KBM-7 (cell line): ENCODE data around the gene CALM1.

Source experiments
- DNase-seq: peaks from one replicate; pipeline ENCODE4 v3.0.0-alpha.2; 2015
- in situ Hi-C: fragments of 300-500 bp; cut with MboI; formaldehyde crosslinking; loops from 2 replicates; pipeline ENCODE4 v1.14.3; 2020; ENCODE audit warnings: low sequenced_read_pairs, low pct_unique_long_range_greater_than_20kb, mixed read lengths

CALM1 gene

GRCh38 chr14:90405101-90405500 is 8.3 kb downstream of the CALM1 start:
- DNase-seq = no peak
- in situ Hi-C loops = no loop called here

- no peak for DNase-seq
- in situ Hi-C loops = no loop called here
Observed at GRCh38 chr14:90405755-90406154, 8.9 kb downstream of the CALM1 start.

- in situ Hi-C loops = no loop called here
- DNase-seq = no peak
Observed at GRCh38 chr14:90406384-90406798, 9.6 kb downstream of the CALM1 start.

DNA sequence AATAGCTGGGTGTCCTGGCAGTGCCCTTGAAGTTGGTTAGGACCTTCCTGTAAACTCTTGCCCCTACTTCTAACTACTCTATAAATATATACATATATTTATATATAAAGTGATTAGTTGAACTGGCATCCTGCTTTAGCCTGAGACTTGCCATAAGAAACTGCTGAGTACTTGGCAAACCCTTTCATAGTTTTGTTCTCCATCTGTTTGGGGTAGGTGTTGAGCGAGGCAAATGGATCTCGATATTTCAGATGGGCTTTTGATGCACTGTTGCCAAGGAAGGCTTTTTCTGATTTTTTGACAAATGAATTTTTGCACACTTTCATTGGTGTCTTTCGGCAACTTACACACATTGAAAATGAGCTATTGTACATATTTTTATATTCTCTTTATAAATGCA is 10.4 kb downstream of the CALM1 start:
- no peak for DNase-seq
- in situ Hi-C loops = no loop called here

- in situ Hi-C loops = no loop called here
- no peak for DNase-seq
Observed at GRCh38 chr14:90408713-90409112, 11.9 kb downstream of the CALM1 start.

- DNase-seq = no peak
- in situ Hi-C loops = no loop called here
Observed at GRCh38 chr14:90409209-90409730, 12.4 kb downstream of the CALM1 start.

DNA sequence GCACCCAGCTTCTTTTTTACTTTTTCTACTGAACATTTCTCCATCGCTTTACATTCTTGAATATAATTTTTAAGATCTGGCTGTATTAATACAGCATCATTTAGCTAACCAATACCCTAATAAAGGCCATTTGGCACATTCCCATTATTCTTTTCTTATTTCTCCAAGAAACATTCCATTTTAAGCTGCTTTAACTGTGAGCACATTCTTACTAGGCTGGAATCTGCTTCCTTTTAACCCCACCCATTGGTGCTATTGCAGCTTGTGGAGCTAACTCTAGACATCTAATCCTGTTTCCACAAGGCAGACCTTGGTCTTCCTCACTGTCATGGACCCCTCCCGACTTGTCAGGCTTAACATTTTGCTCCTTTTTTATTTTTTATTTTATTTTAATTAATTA is 15.2 kb downstream of the CALM1 start:
- in situ Hi-C loops = no loop called here
- DNase-seq = no peak

GRCh38 chr14:90416720-90417119 is 19.9 kb downstream of the CALM1 start:
- in situ Hi-C loops = no loop called here
- DNase-seq = no peak

DNA sequence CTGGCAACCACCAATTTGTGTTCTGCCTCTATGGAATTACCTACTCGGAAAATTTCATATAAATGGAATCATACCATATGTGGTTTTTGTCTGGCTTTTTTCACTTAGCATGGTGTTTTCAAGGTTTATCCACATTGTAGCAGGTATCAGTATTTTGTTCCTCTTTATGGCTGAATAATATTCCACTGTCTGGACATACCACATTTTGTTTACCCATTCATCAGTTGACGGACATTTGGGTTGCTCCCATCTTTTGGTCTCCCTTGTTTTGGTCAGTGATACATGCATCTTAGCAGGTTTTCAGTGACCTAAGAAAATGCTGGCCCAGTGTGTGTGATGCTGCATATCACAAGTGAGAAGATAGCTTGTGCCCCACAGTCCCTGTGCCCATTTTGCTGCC is 21.2 kb downstream of the CALM1 start:
- in situ Hi-C loops = no loop called here
- DNase-seq = no peak

DNA sequence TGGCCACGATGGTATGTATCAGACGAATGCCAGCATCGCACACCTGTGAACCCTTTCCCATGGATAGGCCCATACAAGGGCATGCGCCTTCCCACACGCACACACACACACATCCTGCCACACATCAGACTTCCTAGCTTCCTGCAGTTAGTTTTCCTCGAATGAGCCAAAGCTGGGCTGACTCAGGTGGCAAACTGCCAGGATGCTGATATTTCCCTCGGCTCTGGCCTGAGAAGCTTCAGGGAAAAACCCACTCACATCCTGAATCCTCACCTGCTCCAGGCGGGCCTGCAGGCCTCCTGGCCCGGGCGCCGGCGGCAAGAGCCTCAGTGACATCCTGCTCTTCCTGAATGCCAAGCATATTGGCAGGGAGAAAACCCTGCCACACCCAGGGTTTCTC is 22.4 kb downstream of the CALM1 start:
- no peak for DNase-seq
- in situ Hi-C loops = no loop called here

- in situ Hi-C loops = no loop called here
- no peak for DNase-seq
Observed at GRCh38 chr14:90421001-90421631, 24.3 kb downstream of the CALM1 start.

DNA sequence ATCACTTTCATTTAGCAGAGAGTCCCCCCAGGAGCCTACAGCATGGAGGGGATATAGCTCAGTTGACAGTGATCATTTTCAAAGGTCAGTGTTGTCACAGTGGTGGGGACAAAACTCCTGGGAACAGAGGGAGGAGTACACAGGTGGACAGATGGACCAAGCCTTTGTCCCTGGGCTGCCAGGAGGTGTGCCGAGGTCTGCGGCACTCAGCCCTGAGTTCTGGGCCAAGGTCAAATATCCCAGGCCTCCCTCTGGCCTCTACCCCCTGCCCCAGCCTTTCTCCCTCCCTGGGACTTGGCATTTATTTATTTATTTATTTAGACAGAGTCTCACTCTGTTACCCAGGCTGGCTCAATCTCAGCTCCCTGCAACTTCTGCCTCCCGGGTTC is 24.8 kb downstream of the CALM1 start:
- in situ Hi-C loops = no loop called here
- no peak for DNase-seq

DNA sequence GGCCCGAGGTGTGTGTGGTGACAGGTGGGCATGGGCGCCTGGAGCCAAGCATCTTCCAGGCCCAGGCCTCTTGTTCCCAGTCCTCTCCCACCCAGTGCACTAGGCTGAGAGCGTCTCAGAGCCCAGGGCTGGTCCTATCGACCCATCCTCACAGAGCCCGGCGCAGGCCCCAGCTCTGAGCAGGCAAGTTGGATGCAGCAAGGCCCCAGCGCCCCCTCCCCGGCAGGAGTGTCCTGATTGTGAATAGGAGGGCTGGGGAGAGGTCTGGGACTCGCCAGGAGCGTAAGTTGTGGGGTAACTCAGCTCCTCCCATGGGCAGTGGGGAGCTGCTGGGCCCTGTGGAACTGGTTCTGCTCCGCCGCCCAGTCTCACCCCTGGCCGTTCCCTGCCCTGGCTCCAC is 26.3 kb downstream of the CALM1 start:
- DNase-seq = no peak
- in situ Hi-C loops = no loop called here

DNA sequence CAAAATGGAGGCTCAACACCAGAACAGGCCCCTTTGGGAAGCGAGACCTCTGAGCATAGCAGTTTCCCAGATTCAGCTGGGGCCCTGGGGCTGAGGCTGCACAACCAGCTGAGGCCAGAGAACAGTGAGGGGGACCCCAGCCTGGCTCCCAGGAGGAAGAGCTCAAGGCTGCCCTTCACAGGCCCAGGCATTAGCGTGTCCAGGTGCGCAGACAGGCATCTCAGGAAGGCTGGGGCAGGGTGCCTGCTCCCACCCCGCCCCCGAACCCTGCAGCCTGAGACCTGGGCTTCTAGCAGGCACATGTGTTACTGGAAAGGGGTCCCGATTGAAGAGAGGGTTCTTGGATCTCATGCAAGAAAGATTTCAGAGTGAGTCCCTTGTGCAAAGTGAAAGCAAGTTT is 27.2 kb downstream of the CALM1 start:
- in situ Hi-C loops = no loop called here
- no peak for DNase-seq

DNA sequence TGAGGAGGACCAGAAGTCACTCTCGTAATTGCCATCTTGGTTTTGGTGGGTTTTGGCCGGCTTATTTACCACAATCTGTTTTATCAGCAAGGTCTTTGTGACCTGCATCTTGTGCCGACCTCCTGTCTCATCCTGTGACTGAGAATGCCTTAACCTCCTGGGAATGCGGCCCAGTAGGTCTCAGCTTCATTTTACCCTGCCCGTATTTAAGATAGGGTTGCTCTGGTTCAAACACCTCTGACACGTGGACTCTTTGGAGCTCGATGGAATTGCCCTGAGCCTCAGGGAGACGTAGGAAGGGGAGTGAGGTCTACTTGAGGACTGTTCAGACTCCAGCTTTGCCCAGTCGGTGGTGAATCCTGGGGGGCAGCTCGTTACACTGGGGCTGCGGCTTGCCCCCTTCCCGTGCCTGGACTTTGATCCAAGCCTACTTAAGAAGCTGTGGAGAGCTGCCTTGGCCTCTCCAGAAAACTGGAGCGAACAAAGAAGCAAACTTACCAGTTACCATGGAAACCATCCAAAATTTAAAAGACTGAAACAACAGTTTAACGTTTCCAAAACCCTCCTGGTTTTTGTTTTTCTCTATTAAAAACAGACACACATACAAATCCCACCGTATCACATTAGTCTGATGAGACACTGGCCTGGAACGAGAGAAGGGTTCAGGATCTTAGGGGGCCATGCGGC is 28.0 kb downstream of the CALM1 start:
- in situ Hi-C loops = no loop called here
- DNase-seq = no peak

DNA sequence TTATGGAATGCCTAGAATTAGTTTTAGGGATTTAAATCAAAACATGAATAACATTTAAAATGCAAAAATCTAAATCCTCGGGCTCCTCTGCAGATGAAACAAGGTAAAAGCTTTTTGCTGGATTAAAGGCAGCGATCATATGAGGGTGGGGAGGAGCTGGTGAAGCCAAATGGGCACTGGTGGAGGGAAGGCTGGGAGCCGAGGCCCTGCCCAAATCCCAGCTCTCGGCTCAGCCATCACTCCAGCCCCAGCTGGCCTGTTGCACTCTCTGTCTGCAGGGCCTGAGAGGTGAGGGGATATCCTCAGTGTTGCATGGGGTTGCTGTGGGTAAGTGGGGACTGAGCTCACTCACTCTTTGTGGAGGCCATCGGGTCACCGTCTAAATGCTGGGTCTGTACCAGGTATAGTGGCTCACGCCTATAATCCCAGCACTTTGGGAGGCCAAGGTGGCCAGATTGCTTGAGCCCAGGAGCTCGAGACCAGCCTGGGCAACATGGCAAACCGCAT is 28.6 kb downstream of the CALM1 start:
- DNase-seq = no peak
- in situ Hi-C loops = no loop called here

GRCh38 chr14:90426031-90426540 is 29.3 kb downstream of the CALM1 start:
- in situ Hi-C loops = no loop called here
- DNase-seq = no peak

DNA sequence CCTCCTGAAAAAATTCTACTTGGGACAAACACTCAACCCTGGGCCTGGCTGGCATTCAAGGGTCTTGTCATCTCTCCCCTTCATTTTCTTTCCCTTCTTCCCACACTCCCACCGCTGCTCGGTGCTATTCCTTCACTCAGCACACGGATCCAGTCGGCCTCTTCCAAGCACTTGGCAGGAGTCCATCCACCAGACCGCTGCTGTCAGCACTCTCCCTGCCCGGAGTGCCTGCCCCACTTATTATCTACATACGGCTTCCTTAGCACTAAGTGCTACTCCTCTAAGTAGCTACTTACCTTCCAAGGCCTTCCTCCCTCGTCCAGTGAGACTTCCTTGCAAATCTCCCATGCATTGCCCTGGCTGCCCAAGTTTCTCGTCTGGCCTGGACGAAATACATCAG is 29.8 kb downstream of the CALM1 start:
- in situ Hi-C loops = no loop called here
- DNase-seq = no peak

DNA sequence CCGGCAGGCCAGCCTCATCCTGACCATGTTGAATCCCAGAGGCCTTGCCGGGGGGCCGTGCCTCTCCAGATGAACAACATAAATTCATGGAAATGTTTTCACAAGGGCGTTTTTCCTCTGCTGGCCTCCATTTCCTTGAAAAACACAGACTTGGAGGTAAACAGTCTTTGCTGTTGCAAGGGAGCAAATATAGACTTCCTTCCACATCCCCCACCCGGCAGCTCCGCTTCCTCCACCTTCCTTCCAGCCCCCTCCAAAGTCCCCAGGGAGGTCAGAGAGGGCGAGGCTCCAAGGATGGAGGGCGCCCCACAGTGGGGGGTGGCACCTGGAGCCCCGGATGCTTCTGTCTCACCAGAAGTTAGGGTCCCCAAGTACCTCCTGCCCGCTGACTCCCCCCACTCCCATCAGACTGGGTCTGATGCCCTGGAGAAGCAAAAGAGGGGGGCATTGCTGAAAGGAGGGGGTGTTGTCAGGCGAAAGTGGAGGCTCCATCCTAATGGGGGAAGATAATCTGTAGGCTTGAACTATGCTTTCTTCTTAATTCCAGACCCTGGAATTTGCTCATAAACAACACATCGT is 31.1 kb downstream of the CALM1 start:
- no peak for DNase-seq
- in situ Hi-C loops = no loop called here

DNA sequence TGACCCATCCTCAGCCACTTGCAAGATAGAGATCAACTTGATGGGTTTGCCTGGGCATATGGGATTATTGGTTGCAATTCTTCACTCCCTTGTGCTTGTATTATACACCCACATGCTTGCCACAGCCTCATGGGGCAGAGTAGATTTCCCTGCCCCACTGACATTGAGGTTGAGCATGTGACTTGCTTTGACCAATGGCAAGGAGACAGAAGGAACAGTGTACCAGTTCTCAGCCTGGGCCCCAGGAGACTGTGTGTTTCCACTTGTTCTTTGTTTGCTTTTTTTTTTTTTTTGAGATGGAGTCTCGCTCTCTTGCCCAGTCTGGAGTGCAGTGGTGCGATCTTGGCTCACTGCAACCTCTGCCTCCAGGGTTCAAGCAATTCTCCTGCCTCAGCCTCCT is 31.8 kb downstream of the CALM1 start:
- DNase-seq = no peak

More for the DNA sequence above, 31.8 kb downstream of the CALM1 start:
- in situ Hi-C loops = no loop called here
